ENCODE results near the gene CPN1. TPM values are rescaled to one million over a fixed set of nuclear protein-coding genes. Genes with fewer than 3 reads are reported as not detected.

CPN1 gene
- total and polyA plus RNA-seq, 2 experiments from 2014 or later = 0.32 TPM; not detected in 1

- TF ChIP-seq ZNF462 (CRISPR knock-in tag; IDR thresholded peaks at IDR 0.05) (no peak), STAT1 (IDR thresholded peaks at IDR 0.05; ENCODE audit: unreplicated experiment) (no peak), EZH2 (IDR thresholded peaks at IDR 0.05; ENCODE audit: low read depth, unreplicated experiment) (no peak), EZH2phosphoT487 (IDR thresholded peaks at IDR 0.05; ENCODE audit: unreplicated experiment) (no peak), ZNF114 (CRISPR knock-in tag; IDR thresholded peaks at IDR 0.05) (no peak), NANOG (IDR thresholded peaks at IDR 0.05; ENCODE audit: borderline replicate concordance) (no peak)
Observed at GRCh38 chr10:99993701-99994689, 87.7 kb downstream of the CPN1 start (continued).

Other genes starting within 250 kb of the CPN1 start
- gene DNMBP, start 71.9 kb downstream of the CPN1 start, total RNA-seq (2014; rRNA removed; shearing (Covaris generic)) = 25.7 and 31.2 TPM in 2 replicates
- 13.4 and 13.5 TPM in 2 replicates for gene DNMBP, start 71.9 kb downstream of the CPN1 start, polyA plus RNA-seq (2016; fragmentation: Nextera tagmentation; extraction: Ambion mirVana)
- gene ERLIN1, start 104.2 kb upstream of the CPN1 start, total RNA-seq (2014; rRNA removed; shearing (Covaris generic)) = 16.9 and 20.4 TPM in 2 replicates
- gene ERLIN1, start 104.2 kb upstream of the CPN1 start, polyA plus RNA-seq (2016; fragmentation: Nextera tagmentation; extraction: Ambion mirVana) = 5.8 and 7.2 TPM in 2 replicates
- gene CHUK, start 147.7 kb upstream of the CPN1 start, total RNA-seq (2014; rRNA removed; shearing (Covaris generic)) = 24.8 and 31.5 TPM in 2 replicates
- 8.5 and 10.1 TPM in 2 replicates for gene CHUK, start 147.7 kb upstream of the CPN1 start, polyA plus RNA-seq (2016; fragmentation: Nextera tagmentation; extraction: Ambion mirVana)
- gene CWF19L1, start 185.8 kb upstream of the CPN1 start, total RNA-seq (2014; rRNA removed; shearing (Covaris generic)) = 32.3 and 34.4 TPM in 2 replicates
- 12.8 and 15.8 TPM in 2 replicates for gene CWF19L1, start 185.8 kb upstream of the CPN1 start, polyA plus RNA-seq (2016; fragmentation: Nextera tagmentation; extraction: Ambion mirVana)
- 68.4 and 72.8 TPM in 2 replicates for gene BLOC1S2, start 204.8 kb upstream of the CPN1 start, total RNA-seq (2014; rRNA removed; shearing (Covaris generic))
- gene BLOC1S2, start 204.8 kb upstream of the CPN1 start, polyA plus RNA-seq (2016; fragmentation: Nextera tagmentation; extraction: Ambion mirVana) = 69.0 and 69.6 TPM in 2 replicates
- not detected in 2 replicates for gene PKD2L1, start 248.4 kb upstream of the CPN1 start, total RNA-seq (2014; rRNA removed; shearing (Covaris generic))
- gene PKD2L1, start 248.4 kb upstream of the CPN1 start, polyA plus RNA-seq (2016; fragmentation: Nextera tagmentation; extraction: Ambion mirVana) = not detected in 2 replicates